HEK293 (cell line): ENCODE results near the gene NBPF1.
"Not testable (repeated sequence)": the region's sequence is repeated elsewhere in the genome, so short reads cannot be mapped to it uniquely, and the experiment has no call there.

Experiments used
- CTCF ChIA-PET: fragments of 350-600 bp; formaldehyde crosslinking; extraction: SDS; loops from one replicate; lab custom pipeline; 2021; ENCODE audit warnings: antibody characterized with exemption; lab: Yijun Ruan, JAX
- POLR2A ChIA-PET: fragments of 300-600 bp; formaldehyde crosslinking; extraction: SDS; loops from one replicate; lab custom pipeline; 2020; ENCODE audit warnings: antibody characterized with exemption, inconsistent platforms; lab: Yijun Ruan, JAX
- H3K27ac ChIP-seq: fragments of 200-500 bp; sonication (Bioruptor generic); 2 replicates; pipeline ENCODE4 v1.5.1; 2014; ENCODE audit warnings: low read depth, low read length, control low read depth, inconsistent platforms; ENCODE audit errors: extremely low read depth
- H3K36me3 ChIP-seq, 2 experiments: fragments of 200-500 bp in 1 of 2; sonication (Bioruptor generic) in 1 of 2; 1 replicate in 1 of 2; 2 replicates in 1 of 2; pipeline ENCODE4 v1.5.1; 2014 to 2017; ENCODE audit warnings: inconsistent platforms in 2 of 2, low read length in 2 of 2; ENCODE audit not compliant: control insufficient read depth in 2 of 2, insufficient read depth in 1 of 2
- H3K4me1 ChIP-seq: fragments of 200-500 bp; sonication (Bioruptor generic); 2 replicates; pipeline ENCODE4 v1.5.1; 2014; ENCODE audit warnings: mild to moderate bottlenecking, low read length, inconsistent platforms; ENCODE audit not compliant: control insufficient read depth, insufficient read depth
- H3K4me3 ChIP-seq: 2 replicates; pipeline ENCODE4 v1.5.1; 2011; ENCODE audit warnings: low read depth, mild to moderate bottlenecking, control low read depth, low read length, moderate library complexity
- H3K9me3 ChIP-seq: fragments of 200-500 bp; sonication (Bioruptor generic); 2 replicates; pipeline ENCODE4 v1.5.1; 2014; ENCODE audit warnings: low read depth, low read length, inconsistent platforms; ENCODE audit not compliant: control insufficient read depth, insufficient read depth
- EGR2 ChIP-seq: fragments of 450-650 bp; formaldehyde crosslinking; IDR thresholded peaks from 2 replicates; pipeline ENCODE4 v1.5.1; 2016; ENCODE audit warnings: low read depth, missing biosample characterization, missing genetic modification characterization
- GLIS1 ChIP-seq: fragments of 450-650 bp; formaldehyde crosslinking; IDR thresholded peaks from 2 replicates; pipeline ENCODE4 v1.5.1; 2016; ENCODE audit warnings: missing biosample characterization, missing genetic modification characterization
- GLIS2 ChIP-seq: fragments of 450-650 bp; formaldehyde crosslinking; IDR thresholded peaks from 2 replicates; pipeline ENCODE4 v1.5.1; 2016; ENCODE audit warnings: missing biosample characterization, missing genetic modification characterization
- KLF1 ChIP-seq: fragments of 450-650 bp; formaldehyde crosslinking; IDR thresholded peaks from 2 replicates; pipeline ENCODE4 v1.5.1; 2016; ENCODE audit warnings: missing biosample characterization, missing genetic modification characterization
- ZBTB26 ChIP-seq: fragments of 450-650 bp; formaldehyde crosslinking; optimal IDR thresholded peaks from 2 replicates; pipeline ENCODE3; 2016; ENCODE audit warnings: missing biosample characterization, mild to moderate bottlenecking, missing genetic modification characterization
- ZFP41 ChIP-seq: fragments of 450-650 bp; formaldehyde crosslinking; IDR thresholded peaks from 2 replicates; pipeline ENCODE4 v1.5.1; 2016; ENCODE audit warnings: missing biosample characterization, missing genetic modification characterization, borderline replicate concordance
- ZNF211 ChIP-seq: fragments of 450-650 bp; formaldehyde crosslinking; IDR thresholded peaks from 2 replicates; pipeline ENCODE4 v1.5.1; 2016; ENCODE audit warnings: low read depth, missing biosample characterization, missing genetic modification characterization
- ZNF423 ChIP-seq: fragments of 450-650 bp; formaldehyde crosslinking; IDR thresholded peaks from 2 replicates; pipeline ENCODE4 v1.5.1; 2016; ENCODE audit warnings: missing biosample characterization, missing genetic modification characterization
- ZNF600 ChIP-seq: fragments of 450-650 bp; formaldehyde crosslinking; IDR thresholded peaks from 2 replicates; pipeline ENCODE4 v1.5.1; 2016; ENCODE audit warnings: missing biosample characterization, missing genetic modification characterization
- ZNF664 ChIP-seq: fragments of 450-650 bp; formaldehyde crosslinking; IDR thresholded peaks from 2 replicates; pipeline ENCODE4 v1.5.1; 2016; ENCODE audit warnings: missing biosample characterization, missing genetic modification characterization

The NBPF1 gene

GRCh38 chr1:16625497-16626408, 12.4 kb upstream of the NBPF1 start:
- CTCF ChIA-PET, result interaction anchor here (0.6 to 2.2 kb wide), 11 partner anchors 9 to 249 kb away, joined by 3 to 22 read pairs (median 6); partner anchors contain the start of gene NBPF1

DNA sequence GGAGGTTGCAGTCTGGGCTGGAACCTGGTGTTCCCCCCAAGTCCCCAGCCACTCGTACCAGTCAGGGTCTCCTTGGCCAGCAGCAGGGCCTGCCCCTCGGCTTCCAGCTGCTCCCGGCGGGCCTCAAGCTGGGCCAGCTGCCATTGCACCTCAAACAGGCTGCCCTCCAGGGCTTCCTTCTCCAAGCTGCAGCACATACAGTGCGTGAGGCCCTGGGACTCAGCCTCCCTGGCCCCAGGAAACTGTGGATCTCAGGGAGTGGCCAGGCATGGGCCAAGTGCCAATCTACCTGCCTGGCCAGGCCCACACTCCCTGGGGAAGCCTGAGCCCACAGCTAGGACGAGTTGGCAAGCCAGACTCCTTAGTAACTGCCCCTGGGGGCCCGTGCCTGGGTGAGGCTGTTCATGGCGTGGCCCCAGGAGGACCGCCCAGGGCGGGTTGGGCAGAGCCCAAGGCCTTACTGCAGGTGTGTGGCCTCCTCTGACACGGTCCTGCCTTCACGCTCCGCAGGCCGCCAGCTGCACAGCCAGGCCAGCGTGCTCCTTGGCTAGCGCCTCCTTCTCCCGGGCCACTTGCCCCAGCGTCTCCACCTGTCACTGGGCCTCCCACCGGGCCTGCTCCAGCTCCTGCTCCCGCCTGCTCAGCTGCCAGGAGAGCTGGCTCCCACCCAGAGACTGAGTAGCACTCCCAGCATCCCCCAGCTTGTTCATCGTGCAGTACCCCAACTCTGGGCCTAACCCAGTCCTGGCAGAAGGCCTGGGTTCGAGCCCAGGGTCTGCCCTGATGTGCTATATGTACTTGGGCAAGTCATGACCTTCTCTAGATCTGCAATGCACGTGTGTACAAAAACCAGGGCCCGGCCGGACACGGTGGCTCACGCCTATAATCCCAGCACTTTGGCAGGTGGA, 10.7 kb upstream of the NBPF1 start:
- peak; percentile 22 for TF ChIP-seq ZBTB26 (tag by site-specific recombination)
- peak; percentile 85 for TF ChIP-seq KLF1 (tag by site-specific recombination)
- 0 out of 2 replicates have a peak, but pooled peaks have one; percentile 15 for TF ChIP-seq GLIS1 (tag by site-specific recombination)
- not testable (repeated sequence) for H3K4me1 ChIP-seq, H3K9me3 ChIP-seq, H3K27ac ChIP-seq, H3K4me3 ChIP-seq
- ChIA-PET CTCF (interaction anchor here (0.6 to 2.2 kb wide), 23 partner anchors 8 to 614 kb away, joined by 3 to 22 read pairs (median 5); partner anchors contain the start of gene NBPF1), POLR2A (interaction anchor here (0.6 to 0.8 kb wide), 3 partner anchors 9 to 83 kb away, joined by 3 to 5 read pairs (median 4); no protein-coding TSS in a partner anchor)
- peaks cover 0 to 84% of the 10 kb centered on the region in 2 experiments; a peak in 2 of 3 replicates for H3K36me3 ChIP-seq

More at GRCh38 chr1:16625497-16626408, 12.4 kb upstream of the NBPF1 start:
- H3K27ac ChIP-seq, result no peak overlapping the region
- peaks cover 8 to 89% of the 10 kb centered on the region in 2 experiments; a peak in 2 of 3 replicates for H3K36me3 ChIP-seq
- no peak overlapping the region for H3K4me3 ChIP-seq
- TF ChIP-seq ZFP41 (tag by site-specific recombination), result no peak
- peak; percentile 30; the same call in 1 of the 2 replicates for TF ChIP-seq EGR2
- 0 out of 2 replicates have a peak, but pooled peaks have one; percentile 7 for TF ChIP-seq GLIS1 (tag by site-specific recombination)
- peak; percentile 11 for TF ChIP-seq ZBTB26 (tag by site-specific recombination)
- TF ChIP-seq ZNF211, result no peak
- no peak for TF ChIP-seq ZNF423 (tag by site-specific recombination)
- peak; percentile 34; the same call in 1 of the 2 replicates for TF ChIP-seq GLIS2 (tag by site-specific recombination)
- TF ChIP-seq ZNF600 (tag by site-specific recombination), result peak; percentile 93
- no peaks in the 10 kb centered on the region for H3K9me3 ChIP-seq
- H3K4me1 ChIP-seq, result no peaks in the 10 kb centered on the region
- POLR2A ChIA-PET, result no interaction called here

DNA sequence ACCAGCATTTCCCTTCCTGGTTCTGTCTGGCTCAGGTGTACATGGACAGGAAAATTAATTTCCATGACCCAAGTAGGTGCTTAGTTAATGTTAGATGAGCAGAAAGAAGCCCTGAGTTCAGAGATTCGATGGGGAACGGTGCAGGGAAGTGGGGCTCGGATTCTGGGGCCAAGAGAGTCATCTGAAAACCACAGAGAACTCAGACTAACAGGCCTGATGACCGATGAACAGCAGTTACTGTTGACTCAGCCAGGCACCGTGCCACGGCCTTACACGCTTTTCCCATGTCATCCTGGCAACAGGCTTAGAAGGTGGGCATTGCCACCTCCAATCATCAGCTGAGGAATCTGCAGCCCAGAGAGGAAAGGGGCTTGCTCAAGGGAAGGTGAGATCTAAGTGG, 10.0 kb upstream of the NBPF1 start:
- H3K4me1 ChIP-seq, H3K27ac ChIP-seq: not testable (repeated sequence)
- peak; percentile 92 for TF ChIP-seq ZNF664 (tag by site-specific recombination)
- TF ChIP-seq, all 188 proteins: peak for 1; not testable (repeated sequence) for 187
- H3K36me3 ChIP-seq, result peaks cover 0 to 83% of the 10 kb centered on the region in 2 experiments
- CTCF ChIA-PET, result interaction anchor here (0.7 to 3.1 kb wide), 6 partner anchors 10 to 277 kb away, joined by 3 to 29 read pairs (median 4); partner anchors contain the start of gene NBPF1
- POLR2A ChIA-PET, H3K9me3 ChIP-seq, H3K4me3 ChIP-seq: not testable (repeated sequence)
